HG03442 (cell line): ENCODE measurements around the gene BRSK2.
"Not testable (repeated sequence)": the region's sequence is repeated elsewhere in the genome, so short reads cannot be mapped to it uniquely, and the experiment has no call there.

Source experiments
- ATAC-seq: cut with Tn5 transposase; IDR thresholded peaks from one replicate; pipeline ENCODE4 v1.9.1; 2021; ENCODE audit warnings: mild to moderate bottlenecking, moderate library complexity; ENCODE audit not compliant: unreplicated experiment

Gene BRSK2

DNA sequence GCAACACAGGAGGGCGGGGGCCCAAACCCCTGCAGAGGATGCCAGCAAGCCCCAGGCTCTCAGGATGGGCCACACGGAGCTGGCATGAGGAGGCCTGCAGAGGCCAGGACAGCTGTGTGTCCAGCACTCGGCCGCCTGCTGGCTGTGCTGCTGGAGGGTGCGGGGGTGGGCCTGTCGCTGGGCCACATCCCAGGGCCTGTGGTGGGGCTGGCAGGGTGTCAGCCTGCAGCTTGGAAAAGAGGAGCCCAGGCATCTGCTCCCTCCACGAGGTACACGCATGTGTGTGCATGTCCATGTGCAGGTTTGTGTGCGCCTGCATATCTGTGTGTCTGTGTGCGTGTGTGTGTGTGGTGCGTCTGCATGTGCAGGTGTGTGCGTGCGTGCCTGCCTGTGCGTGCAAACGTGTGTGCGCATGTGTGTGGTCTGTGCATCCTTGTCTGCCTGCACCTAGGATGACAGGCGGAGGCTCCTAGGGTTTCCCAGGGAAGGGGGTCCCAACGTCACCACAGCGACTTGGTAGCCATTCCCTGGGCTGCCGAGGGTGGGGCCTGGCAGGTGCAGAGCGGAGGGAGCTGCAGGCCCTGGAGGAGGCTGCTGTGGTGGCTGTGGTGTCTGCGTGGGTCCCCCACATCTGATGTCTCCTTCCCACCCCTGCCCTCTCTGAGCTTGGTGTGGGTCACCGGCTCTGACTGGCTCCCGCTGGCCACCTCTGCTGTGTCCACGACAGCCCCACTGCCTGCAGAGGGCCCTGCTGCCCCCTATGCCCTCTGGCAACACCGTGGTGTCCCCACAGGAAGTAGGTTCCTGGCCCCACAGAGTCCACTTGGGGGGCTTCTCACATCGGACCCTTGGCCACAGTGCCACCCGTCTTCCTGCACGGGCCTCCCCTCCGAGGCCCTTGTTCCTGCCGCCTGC lies 17.1 kb downstream of the BRSK2 start:
- no peak for ATAC-seq

GRCh38 chr11:1407668-1408067 lies 17.9 kb downstream of the BRSK2 start:
- ATAC-seq = no peak

DNA sequence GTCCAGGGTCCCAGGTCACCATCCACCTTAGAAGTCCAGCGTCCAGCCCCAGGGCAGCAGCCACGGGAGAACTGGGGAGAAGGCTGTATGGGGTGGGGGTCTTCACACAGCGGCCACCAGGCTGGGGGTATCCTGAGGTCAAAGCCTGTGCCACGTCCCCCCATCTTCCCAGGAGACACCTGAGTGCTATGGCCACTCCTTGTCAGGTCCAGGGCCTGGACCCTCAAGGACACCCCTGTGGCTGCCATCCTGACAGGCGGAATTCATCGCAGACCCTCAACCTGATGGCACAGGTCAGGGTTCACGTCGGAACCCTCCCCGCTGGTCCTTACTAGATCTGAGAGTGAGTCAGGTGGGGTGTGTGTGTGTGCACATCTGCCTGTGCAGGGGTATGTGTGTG lies 18.6 kb downstream of the BRSK2 start:
- ATAC-seq = no peak

DNA sequence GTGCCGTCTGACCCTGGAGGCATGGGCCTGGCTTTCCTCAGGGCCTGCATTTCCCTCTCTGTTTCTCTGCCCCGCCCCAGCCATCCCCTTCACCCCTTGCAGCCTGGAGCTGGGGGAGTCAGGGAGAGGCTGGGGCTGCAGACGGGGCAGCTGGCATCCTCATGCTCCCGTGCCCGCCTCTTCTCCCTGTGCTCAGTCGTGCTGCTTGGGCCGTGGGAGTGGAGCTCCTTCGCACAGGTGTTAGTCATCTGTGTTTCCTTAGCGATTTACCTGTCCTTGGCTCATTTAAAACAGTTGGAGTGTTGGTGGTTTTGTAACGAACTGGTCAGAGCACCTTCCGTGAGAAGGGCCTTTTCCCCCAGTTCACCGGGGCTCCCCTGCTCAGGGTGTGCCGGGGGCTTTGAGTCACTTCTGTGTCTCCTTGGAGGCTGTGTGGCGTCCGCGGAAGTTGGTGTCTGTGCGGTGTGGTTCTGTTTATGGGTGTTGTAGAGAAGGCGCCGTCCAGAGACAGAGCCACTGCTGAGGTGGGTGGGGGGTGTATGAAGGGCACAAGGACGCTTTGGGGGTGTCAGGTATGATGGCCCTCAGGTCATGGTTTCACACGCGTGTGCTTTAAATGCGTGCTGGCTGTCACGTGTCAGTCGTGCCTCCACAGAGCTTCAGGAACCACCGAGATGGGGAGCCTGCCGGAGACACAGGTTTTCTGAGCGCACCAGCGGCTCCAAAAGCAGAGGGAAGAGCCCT lies 19.5 kb downstream of the BRSK2 start:
- ATAC-seq = no peak

DNA sequence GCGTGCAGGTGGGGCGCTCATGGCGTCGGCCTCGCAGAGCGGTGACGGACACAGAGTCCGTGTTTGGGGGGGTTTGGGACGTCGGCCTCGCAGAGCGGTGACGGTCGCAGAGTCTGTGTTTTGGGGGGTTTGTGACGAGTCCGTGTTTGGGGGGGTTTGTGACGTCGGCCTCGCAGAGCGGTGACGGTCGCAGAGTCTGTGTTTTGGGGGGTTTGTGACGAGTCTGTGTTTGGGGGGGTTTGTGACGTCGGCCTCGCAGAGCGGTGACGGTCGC lies 20.1 kb downstream of the BRSK2 start:
- ATAC-seq = not testable (repeated sequence)

DNA sequence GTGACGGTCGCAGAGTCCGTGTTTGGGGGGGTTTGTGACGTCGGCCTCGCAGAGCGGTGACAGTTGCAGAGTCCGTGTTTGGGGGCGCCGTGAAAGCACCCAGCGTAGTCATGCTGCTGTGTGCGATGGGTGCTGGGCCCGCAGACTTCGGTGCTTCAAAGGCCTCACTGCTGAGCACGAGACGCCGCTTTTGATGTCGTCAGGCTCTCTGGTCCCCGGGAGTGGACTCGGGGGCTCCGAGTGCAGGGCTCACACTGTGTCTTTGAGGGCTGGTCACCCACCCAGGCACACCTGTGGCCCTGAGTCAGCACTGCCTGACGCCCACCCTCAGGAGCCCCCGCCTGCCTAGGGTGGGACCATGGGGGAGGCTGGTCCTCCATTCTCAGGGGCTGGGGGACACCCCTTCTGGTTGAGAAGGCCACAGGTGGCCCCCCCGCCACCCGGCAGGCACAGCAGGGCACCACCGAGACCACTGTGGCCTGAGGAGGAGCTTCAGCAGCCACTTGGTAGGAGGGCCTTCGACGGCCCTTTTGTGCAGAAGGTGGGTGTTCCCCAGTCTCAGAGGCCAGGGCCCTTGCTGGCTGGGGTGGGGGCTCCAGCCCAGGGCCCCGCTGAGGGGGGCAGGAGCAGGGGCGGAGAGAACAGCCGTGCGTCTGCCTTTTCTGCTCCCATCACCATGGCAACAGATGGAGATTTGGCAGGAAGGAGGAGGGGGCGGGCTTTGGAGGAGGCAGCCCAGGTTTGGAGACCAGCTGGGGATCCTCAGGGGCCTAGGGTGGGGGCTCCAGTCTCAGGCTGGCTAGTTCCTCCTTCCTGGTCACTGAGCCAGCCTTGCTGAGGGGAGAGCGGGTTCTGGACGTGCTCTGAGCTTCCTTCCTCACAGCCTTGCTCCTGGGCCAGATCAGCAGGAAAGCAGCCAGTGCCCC lies 20.9 kb downstream of the BRSK2 start:
- no peak for ATAC-seq

- no peak for ATAC-seq
Observed at GRCh38 chr11:1411301-1411700, 21.6 kb downstream of the BRSK2 start.

- ATAC-seq = not testable (repeated sequence)
Observed at GRCh38 chr11:1411739-1412138, 22.0 kb downstream of the BRSK2 start.

DNA sequence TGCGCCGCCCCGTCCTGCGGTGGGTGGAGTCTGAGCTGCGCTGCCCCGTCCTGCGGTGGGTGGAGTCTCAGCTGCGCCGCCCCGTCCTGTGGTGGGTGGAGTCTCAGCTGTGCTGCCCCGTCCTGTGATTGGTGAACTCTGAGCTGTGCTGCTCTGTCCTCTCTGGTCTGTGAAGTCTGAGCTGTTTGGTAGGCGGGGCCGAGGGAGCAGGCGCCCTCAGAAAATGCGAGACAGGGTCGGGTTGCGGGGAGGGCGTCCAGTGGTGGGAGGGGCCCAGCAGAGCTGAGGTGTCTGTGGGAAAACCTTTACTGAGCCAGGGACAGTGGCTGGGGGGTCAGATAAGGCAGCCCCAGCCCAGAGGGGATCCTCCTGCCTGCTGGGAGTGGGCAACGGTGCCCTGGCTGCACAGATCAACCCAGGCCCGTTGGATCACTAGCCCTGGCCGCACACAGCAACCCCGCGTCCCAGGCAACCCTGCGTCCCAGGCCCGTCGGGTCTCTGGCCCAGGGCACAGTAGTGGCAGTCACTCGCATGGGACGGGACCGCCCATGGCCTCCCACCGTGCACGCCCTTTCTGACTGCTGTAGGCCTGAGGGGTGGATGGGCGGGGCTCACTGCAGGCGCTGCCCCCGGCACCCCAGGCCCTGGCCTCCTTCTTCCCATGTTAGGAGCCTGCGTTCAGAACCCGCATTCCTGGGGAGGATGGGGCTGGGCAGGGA lies 22.8 kb downstream of the BRSK2 start:
- ATAC-seq = no peak

DNA sequence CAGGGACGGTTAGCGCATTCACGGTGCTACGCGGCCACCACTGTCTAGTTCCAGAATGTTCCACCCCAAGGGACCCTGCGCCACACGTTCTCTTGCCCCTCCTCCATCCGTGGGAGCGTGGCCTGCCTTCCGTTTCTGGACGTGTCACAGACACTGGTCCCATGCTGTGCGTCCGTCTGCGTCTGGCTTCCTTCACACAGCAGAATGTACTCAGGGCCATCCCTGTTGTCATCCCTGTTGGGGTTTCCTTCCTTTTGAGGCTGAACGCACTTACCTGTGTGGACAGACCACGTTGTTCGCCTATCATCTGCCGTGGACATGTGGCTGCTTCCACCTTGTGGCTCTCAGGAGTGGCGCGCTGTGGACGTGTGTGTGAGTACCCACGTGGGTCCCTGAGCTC lies 24.9 kb downstream of the BRSK2 start:
- no peak for ATAC-seq

DNA sequence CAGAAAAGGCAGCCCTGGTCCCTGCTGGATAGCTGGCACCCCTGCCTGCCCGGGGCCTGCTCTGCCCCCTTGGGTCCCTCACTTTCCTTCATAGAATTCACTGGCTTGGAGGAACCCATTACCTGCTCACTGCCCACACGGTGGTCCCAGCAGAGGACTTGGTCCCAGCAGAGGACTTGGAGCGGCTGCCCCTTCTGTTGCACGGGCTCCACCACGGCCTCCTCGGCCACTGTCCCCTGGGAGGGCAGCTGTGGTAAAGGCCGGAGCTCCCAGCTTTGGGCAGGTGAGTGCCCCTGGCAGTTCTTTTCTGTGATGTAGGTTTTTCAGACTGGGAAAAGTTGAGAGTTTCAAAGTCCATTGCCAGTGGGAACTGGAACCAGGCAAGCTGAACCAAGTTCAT lies 25.9 kb downstream of the BRSK2 start:
- ATAC-seq = no peak

- ATAC-seq = not testable (repeated sequence)
Observed at GRCh38 chr11:1418192-1418795, 28.6 kb downstream of the BRSK2 start.

- no peak for ATAC-seq
Observed at GRCh38 chr11:1419811-1420210, 30.1 kb downstream of the BRSK2 start.

DNA sequence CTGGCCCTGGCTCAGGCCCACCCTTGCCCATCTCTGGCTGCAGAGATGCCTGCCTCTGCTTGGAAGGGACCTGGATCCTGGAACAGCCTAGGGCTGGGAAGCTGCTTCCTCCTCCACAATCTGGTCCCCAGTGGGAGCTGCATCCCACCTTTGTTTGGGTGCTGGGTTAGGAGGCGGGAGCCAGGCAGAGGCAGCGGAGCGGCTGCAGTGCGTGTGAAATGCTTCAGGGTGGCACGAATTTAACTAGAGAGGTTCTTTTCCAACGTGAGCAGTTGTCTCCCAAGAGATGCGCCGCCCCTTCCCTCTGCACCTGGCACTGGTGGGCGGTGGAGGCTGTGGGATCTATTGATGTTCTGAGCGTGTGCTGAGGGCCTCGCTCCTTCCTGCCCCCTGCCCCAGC lies 31.6 kb downstream of the BRSK2 start:
- ATAC-seq = no peak

- ATAC-seq = no peak
Observed at GRCh38 chr11:1422481-1422880, 32.7 kb downstream of the BRSK2 start.

- ATAC-seq = no peak
Observed at GRCh38 chr11:1422981-1423380, 33.2 kb downstream of the BRSK2 start.

- ATAC-seq = not testable (repeated sequence)
Observed at GRCh38 chr11:1423406-1423805, 33.7 kb downstream of the BRSK2 start.

DNA sequence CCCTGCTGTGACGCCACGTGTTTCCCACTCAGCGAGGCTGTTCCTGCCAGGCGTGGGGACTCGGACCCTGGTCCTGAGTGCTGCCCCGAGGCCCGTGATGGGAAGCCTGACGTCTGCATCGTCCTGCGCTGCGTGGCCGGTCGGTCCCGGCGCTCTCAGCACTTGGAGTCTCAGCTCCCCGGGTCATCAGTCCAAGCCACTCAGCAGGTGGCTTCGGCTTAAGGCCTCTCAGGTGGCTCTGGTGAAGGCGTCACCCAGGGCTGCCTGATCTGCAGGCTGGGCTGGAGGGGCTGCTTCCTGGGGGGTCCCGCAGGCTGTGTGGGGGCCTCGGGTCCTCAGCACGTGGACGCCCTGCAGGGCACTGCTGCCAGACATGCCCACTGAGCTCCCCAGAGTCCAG lies 35.3 kb downstream of the BRSK2 start:
- ATAC-seq = no peak

DNA sequence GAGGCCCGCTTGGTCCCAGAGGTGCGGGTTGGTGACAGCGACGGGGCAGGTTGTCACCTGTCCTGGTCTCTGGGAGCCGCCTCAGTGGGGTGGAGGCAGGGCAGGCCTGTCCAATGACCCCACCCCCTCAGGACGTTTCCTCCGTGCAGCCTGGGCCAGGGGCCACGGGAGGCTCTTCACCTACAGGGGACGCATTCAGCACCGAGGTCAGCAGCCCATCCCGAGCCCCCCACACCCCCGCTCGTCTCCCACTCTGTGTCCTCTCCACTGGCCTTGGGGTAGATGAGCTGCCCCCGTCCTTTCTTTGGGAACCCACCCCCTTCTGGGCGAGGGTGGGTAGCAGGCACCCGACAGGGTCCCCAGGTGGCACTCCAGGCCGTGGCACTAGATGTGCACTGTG lies 35.7 kb downstream of the BRSK2 start:
- no peak for ATAC-seq

- no peak for ATAC-seq
Observed at GRCh38 chr11:1428762-1429316, 39.1 kb downstream of the BRSK2 start.
